ENCODE results near the gene BAZ1B.

DNA sequence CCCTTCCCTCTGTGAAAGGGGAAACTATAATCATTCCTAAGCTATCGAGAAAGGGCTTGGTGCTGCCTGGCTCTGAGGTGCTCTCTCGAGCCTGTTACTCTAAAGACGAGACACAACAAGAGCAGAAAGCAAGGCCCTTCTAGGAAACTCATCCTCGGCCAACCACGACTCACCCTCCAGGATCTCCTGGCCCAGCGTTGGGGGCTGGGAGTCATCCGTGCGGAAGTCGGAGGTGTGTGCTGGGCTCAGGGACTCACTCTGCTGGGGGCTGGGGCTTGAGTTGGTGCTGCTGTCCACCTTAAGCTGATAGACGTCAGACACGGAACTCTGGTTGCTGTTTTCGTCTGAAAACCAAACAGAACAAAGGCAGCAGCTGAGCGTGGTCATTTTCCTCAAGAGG, 17.6 kb upstream of the BAZ1B start:
- TF ChIP-seq, protein P1, sequence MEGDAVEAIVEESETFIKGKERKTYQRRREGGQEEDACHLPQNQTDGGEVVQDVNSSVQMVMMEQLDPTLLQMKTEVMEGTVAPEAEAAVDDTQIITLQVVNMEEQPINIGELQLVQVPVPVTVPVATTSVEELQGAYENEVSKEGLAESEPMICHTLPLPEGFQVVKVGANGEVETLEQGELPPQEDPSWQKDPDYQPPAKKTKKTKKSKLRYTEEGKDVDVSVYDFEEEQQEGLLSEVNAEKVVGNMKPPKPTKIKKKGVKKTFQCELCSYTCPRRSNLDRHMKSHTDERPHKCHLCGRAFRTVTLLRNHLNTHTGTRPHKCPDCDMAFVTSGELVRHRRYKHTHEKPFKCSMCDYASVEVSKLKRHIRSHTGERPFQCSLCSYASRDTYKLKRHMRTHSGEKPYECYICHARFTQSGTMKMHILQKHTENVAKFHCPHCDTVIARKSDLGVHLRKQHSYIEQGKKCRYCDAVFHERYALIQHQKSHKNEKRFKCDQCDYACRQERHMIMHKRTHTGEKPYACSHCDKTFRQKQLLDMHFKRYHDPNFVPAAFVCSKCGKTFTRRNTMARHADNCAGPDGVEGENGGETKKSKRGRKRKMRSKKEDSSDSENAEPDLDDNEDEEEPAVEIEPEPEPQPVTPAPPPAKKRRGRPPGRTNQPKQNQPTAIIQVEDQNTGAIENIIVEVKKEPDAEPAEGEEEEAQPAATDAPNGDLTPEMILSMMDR (IDR thresholded peaks at IDR 0.05), result no peak
- TF ChIP-seq ZFX (IDR thresholded peaks at IDR 0.05; ENCODE audit: borderline replicate concordance), result no peak
